HG02981 (cell line): ENCODE data around the gene HOXC10.

Source experiments
- ATAC-seq: cut with Tn5 transposase; IDR thresholded peaks from one replicate; pipeline ENCODE4 v1.9.1; 2021; ENCODE audit warnings: mild to moderate bottlenecking, moderate library complexity; ENCODE audit not compliant: unreplicated experiment

HOXC10 gene

GRCh38 chr12:54002278-54002914, 17.4 kb downstream of the HOXC10 start:
- ATAC-seq: no peak

- ATAC-seq: no peak
Measured at GRCh38 chr12:54002915-54003389, 18.0 kb downstream of the HOXC10 start.

DNA sequence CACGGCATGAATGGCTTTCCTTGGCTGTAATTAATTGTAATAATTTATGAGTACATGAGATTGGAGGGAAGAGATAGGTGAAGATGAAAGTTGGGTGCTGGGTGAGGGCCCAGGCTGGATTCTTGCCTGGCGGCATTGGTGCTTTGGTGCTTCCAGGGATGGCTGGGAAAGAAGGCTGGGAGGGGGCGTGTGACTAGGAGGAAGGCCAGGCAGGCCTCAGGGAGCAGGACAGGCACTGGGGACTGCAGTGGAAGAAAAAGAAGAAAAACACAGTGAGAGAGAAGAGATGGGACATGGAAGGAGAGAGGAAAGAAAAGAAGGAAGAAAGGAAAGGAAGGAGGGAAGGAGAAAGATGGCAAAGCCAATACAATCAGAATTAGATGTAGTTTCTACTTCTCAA, 18.7 kb downstream of the HOXC10 start:
- ATAC-seq: no peak

- ATAC-seq: no peak
Measured at GRCh38 chr12:54004063-54004840, 19.3 kb downstream of the HOXC10 start.

GRCh38 chr12:54004841-54005530, 20.0 kb downstream of the HOXC10 start:
- no peak for ATAC-seq

DNA sequence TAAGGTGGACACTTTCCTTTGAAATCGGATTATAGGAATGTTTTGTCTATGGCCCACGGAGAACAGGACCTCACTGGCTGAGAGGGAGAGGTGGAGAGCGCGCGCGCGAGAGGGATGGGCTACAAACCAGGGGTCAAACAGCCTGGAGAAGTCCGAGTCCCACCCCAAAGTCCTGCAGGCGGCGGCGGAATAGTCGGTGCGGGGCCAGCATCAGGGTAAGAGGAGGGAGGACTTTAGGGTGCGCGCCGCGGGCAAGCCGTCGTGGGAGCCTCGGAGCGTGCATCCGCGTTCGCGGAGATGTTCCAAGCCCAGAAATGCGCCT, 20.5 kb downstream of the HOXC10 start:
- ATAC-seq: no peak

DNA sequence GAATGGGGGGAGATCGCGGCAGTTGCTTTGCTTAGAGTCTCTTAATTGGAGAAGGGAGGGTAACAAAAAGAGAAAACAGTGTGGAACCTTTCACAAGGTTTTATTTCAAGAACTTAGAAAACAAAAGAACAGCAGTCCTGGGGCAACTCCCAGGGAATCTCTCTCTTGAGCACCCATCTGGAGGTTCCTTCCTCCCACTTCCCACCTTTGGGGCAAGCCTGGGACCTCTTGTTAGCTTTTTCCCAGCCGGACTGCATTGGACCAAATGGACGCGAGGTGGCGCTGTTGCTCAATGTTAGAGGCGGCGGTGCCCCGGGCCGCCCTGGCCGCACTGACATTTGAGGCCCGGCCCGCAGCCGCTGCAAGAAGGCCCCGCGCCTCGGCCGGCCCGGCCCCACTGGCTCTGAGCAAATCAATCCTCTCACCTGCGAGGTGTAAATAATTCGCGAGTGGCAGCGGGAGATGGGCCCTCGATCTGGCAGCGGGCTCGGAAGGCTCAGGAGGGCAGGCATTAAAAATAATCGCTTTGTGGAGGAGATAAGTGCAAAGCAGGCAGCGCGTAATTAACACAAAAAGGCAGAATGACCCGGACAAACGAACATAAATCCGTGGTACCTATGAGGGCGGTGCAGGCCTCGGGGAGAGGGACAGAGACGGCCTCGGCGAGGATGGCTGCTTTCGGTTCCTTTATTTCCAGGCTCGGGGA, 21.1 kb downstream of the HOXC10 start:
- peak; percentile 71 for ATAC-seq

GRCh38 chr12:54006559-54007220, 21.7 kb downstream of the HOXC10 start:
- no peak for ATAC-seq

DNA sequence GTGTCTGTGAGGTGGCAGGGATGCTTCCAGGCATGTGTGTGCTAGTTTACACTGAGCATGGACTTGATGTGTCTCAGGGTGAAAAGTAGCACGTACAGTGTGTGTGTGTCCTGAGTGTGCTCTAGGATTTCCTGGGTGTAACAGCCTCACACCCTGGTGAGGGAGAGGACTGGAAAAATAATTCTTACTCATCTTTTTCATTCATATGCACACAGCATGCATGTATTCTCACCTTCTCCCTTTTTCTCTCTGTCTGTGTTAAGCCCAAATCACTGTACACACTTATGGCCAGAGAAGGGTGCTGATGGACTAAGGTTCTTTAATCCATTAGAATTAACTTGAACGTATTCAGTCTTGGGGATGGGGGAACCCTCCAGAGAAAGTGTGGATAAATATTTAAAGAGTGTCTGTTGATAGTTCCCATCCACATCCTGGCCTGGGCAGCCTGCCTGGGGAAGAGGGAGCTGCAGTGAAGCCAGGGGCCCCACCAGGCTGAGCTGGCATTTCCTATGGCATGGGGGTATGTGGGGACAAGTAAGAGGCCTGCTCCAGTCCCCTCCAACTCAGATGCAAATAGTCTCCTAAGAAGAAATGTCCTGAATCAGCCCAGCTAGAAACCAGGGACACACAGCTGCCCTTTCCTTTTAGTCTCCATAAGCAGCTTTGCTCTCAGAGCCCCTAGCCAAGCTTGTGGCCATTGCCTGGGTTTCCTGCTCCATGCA, 22.8 kb downstream of the HOXC10 start:
- ATAC-seq: no peak

- no peak for ATAC-seq
Measured at GRCh38 chr12:54008260-54008552, 23.3 kb downstream of the HOXC10 start.

- ATAC-seq: no peak
Measured at GRCh38 chr12:54009171-54010052, 24.5 kb downstream of the HOXC10 start.

GRCh38 chr12:54010053-54010971, 25.4 kb downstream of the HOXC10 start:
- ATAC-seq: no peak

DNA sequence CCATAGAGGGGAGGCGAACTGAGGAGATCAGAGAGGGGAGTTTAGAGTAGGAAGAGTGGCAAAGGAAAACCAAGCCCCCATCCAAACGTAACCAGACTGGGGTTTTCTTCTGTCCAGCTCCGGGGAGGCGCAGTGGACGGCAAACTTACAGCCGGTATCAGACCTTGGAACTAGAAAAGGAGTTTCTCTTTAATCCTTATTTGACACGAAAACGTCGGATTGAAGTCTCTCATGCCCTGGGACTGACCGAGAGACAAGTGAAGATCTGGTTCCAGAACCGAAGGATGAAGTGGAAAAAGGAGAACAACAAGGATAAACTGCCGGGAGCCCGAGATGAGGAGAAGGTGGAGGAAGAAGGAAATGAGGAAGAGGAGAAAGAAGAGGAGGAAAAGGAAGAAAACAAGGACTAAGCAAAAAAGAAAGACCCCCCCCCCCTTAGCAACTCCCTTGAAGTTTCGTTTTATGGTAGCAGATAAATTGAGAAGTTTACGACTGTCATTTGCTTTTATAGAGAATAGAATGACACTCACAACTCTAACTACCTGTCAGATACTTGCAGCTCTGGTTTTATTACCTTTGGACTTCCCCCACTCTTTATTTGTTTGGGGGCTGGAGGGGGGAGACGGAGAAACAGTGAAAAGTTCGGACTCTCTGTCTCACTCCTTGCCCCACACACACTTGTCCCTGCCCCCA, 26.2 kb downstream of the HOXC10 start:
- no peak for ATAC-seq

DNA sequence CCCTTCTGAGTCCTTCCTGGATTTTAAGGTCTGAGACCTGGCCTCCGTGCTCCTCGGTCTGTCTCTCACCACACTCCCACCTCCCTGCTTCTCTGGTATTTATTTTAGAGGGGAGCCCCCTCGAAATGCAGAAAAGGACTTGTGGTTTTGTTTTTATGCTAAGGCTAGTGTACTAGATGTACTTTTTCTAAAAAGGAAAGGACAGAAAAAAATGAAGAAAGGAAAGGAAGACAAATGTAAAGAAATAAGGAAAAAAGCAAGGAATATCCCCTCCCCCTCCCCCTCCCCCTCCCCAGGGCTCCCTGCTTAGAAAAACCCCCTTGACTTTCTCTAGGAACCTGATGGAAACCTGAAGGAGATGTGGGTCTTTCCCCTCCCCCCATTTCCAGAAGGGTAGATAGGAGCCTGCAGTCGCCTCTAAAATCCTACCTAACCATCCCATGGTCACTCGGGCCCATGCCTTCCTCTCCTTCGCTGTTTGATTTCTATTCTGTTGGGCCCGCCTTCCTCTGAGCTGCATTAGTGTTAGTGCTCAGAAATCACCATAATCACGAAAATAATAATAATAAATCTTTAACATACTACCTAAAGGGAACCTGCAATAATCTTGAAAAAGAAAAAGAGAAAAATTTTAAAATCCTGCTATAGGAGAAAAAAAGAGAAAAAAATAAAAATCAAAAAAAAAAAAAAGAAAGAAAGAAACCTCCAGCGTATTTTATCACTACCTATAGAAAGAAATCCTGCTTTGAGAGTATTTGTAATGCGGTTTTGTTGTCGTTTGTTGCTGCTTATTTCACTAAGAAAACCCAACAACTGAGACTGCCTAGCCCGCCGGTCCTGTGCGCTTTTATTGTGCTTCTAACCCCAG, 27.0 kb downstream of the HOXC10 start:
- no peak for ATAC-seq

GRCh38 chr12:54012631-54013409, 27.9 kb downstream of the HOXC10 start:
- ATAC-seq: no peak

DNA sequence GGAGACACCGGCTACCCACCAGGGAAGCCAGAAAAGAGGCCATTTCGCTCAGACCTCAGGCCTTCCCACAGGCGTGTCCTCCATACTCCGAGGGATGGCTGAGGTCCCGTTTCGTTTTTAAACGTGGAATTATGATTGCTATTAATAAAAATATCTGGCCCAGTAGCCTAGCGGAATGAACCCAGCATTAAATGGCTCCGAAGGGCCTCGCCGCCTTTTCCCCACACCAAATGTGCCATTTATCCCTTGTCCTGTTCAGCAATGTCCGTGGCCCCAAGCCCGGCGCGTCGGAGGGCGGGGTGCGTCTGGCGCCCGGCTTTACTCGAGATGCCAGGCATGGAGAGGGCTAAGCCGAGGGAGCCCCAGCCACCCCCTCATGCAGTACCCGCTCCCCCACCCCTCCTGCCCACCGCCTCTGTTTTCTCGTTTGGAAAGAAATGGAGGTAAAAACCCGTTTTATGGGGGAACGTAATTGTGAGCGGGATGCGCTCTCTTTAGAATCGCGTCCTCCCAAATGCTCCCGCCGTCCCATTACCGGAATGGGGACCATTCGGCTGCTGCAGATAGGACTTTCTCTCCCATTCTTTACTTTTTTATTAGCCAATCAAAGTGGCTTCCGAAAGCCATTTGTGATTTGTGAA, 29.6 kb downstream of the HOXC10 start:
- no peak for ATAC-seq
